NCI-H510A treated with DMSO at 0.1 percent for 48 hours (cell line): Measurements from ENCODE around the gene CACNB2.

ENCODE experiments used
- DNase-seq: peaks from one replicate; lab custom pipeline; 2025; lab: John Stamatoyannopoulos, UW

Gene CACNB2

GRCh38 chr10:18340496-18341051, 200.3 kb downstream of the CACNB2 start:
- no peak for DNase-seq

- no peak for DNase-seq
These were observed 200.8 kb downstream of the CACNB2 start for GRCh38 chr10:18341055-18341454.

- no peak for DNase-seq
These were observed 203.3 kb downstream of the CACNB2 start for GRCh38 chr10:18343573-18343972.

- DNase-seq = no peak
These were observed 205.1 kb downstream of the CACNB2 start for GRCh38 chr10:18345308-18345707.

GRCh38 chr10:18350340-18350739, 210.1 kb downstream of the CACNB2 start:
- peak; percentile 7 for DNase-seq

GRCh38 chr10:18351421-18351820, 211.2 kb downstream of the CACNB2 start:
- no peak for DNase-seq

- no peak for DNase-seq
These were observed 212.0 kb downstream of the CACNB2 start for GRCh38 chr10:18352175-18352574.

GRCh38 chr10:18359812-18360211, 219.6 kb downstream of the CACNB2 start:
- no peak for DNase-seq

GRCh38 chr10:18362892-18363291, 222.7 kb downstream of the CACNB2 start:
- no peak for DNase-seq

- DNase-seq = no peak
These were observed 225.0 kb downstream of the CACNB2 start for GRCh38 chr10:18364987-18365775.

GRCh38 chr10:18367840-18368239, 227.6 kb downstream of the CACNB2 start:
- DNase-seq = no peak

GRCh38 chr10:18368273-18368672, 228.0 kb downstream of the CACNB2 start:
- DNase-seq = no peak

- no peak for DNase-seq
These were observed 228.5 kb downstream of the CACNB2 start for GRCh38 chr10:18368682-18369081.

- no peak for DNase-seq
These were observed 229.7 kb downstream of the CACNB2 start for GRCh38 chr10:18369859-18370473.

GRCh38 chr10:18376650-18377049, 236.4 kb downstream of the CACNB2 start:
- DNase-seq = no peak

GRCh38 chr10:18377898-18378297, 237.7 kb downstream of the CACNB2 start:
- no peak for DNase-seq

GRCh38 chr10:18378766-18379165, 238.5 kb downstream of the CACNB2 start:
- no peak for DNase-seq

GRCh38 chr10:18381679-18382078, 241.5 kb downstream of the CACNB2 start:
- no peak for DNase-seq

- peak; percentile 34 for DNase-seq
These were observed 257.7 kb downstream of the CACNB2 start for GRCh38 chr10:18397906-18398305.

- DNase-seq = no peak
These were observed 258.9 kb downstream of the CACNB2 start for GRCh38 chr10:18399158-18399557.

GRCh38 chr10:18400201-18400905, 260.1 kb downstream of the CACNB2 start:
- DNase-seq = peak; percentile 26

GRCh38 chr10:18400906-18401245, 260.7 kb downstream of the CACNB2 start:
- no peak for DNase-seq
